GM18909 (cell line): ENCODE measurements around the gene OMD.

Source experiments
- ATAC-seq: cut with Tn5 transposase; IDR thresholded peaks from one replicate; pipeline ENCODE4 v1.9.1; 2021; ENCODE audit warnings: mild to moderate bottlenecking; ENCODE audit not compliant: unreplicated experiment, poor library complexity

Gene OMD

DNA sequence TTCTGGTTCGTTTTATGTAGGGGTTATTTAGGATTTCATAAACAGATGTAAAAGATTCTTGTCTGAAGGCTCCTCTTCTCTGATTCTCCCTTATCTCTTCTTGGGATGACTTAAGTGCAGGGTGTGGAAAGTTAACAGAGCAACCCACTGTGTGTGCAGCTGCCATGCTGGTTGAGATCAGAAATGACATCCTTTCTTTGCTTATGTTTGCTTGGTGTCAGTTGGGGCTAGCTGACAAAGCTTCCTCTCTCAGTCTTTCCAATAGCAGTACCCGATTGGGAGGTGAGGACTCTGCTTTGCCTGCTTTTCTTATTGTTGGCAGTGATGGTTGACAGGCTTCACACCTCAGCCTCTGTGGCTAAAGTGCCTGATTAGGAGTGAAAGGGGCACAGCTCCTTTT lies 46.4 kb downstream of the OMD start:
- ATAC-seq = no peak

DNA sequence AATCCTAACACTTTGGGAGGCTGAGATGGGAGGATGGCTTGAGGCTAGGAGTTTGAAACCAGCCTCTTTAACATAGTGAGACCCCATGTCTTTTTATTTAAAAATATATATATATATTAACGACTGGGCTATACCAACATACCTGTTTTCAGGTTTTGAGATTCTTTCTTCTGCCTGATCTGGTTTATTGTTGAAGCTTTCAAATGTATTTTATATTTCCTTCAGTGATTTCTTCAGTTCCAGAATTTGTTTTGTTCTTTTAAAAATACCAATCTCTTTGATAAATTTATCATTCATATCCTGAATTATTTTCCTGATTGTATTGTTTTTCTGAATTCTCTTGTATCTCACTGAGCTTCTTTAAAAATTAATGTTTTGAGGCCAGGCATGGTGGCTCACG lies 51.1 kb downstream of the OMD start:
- ATAC-seq = no peak

DNA sequence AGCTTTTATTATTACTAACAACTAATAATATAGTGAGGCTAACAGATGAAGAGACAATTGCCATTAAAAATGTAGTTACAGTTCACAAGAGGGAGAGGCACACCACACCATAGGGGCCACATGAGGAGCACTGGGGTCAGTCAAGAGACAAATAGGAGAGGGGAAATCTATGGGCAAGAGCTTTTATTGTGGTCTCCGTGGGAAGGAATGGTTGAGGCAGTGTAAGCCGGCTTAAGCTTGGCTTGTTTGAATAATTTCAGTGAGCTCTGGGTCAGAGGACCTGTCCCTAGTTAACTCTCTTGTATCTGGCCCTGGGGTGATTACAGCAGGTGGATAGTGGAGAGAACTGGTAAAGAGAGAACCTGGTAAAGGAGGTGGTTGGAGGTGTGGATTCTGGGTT lies 55.2 kb downstream of the OMD start:
- no peak for ATAC-seq
